ENCODE measurements around the gene REXO1. TPM values are rescaled to one million over a fixed set of nuclear protein-coding genes. Genes with fewer than 3 reads are reported as not detected.

The REXO1 gene
- total and polyA plus RNA-seq, 2 donors (not counting 1 experiment from before 2014, with no cell fraction given), result 72.6 to 898 TPM

DNA sequence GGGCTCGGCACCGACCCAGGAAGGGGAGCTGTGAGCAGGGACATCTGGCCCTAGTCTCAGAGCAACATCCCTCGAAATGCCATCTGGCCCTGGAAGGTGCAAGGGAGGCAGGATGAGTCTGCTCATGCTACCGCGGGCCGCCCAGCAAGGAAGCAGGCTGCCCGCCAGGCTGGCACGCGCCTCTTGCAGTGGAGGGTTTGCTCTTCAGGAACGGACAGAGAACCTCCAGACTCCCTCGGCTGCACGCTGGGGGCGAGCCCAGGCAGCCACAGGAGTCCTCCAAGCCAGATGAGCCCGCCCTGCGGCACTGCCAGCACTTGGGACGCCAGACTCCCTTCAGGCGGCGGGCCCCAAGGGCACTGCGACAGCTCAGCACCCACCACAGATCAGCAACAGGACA is 26.1 kb downstream of the REXO1 start:
- peaks cover 0 to 76% of the 10 kb centered on the region in 2 experiments for H3K36me3 ChIP-seq (replicated peaks in 1 of 2; ENCODE audit: control extremely low read depth in 1 of 2, control insufficient read depth in 1 of 2, extremely low read depth in 1 of 2, insufficient read depth in 2 of 2, low read length in 1 of 2)
- H3K27ac ChIP-seq (ENCODE audit: low read length in 2 of 2), result no peak overlapping the region
- H4K20me1 ChIP-seq (ENCODE audit: control insufficient read depth, insufficient read depth, low read length, poor library complexity, severe bottlenecking), result peaks cover 80% of the 10 kb centered on the region
- no peak overlapping the region for H3K4me2 ChIP-seq (replicated peaks; ENCODE audit: low read depth, low read length, poor library complexity, severe bottlenecking)
- peaks cover 4% of the 10 kb centered on the region for H3K4me1 Mint-ChIP-seq
- ATAC-seq (ENCODE audit: low read depth) (no peak), DNase-seq (no peak)
- H3K4me3 Mint-ChIP-seq, result no peak overlapping the region
- H3K9me3 ChIP-seq (ENCODE audit: control extremely low read depth in 1 of 3, control insufficient read depth in 2 of 3, insufficient read depth in 1 of 3, low read length in 2 of 3), result no peaks in the 10 kb centered on the region
- H3K27me3 Mint-ChIP-seq, result no peaks in the 10 kb centered on the region
- CTCF ChIA-PET, result no interaction called here
- no peaks in the 10 kb centered on the region for H3K9me3 Mint-ChIP-seq (ENCODE audit: insufficient read depth)
- peaks cover 42% of the 10 kb centered on the region for H3K79me2 ChIP-seq (ENCODE audit: control insufficient read depth, insufficient read depth, low read length)
- peaks cover 0 to 10% of the 10 kb centered on the region in 2 donors for H3K4me1 ChIP-seq (ENCODE audit: control insufficient read depth in 2 of 2, insufficient read depth in 2 of 2, low read length in 2 of 2)
- no peaks in the 10 kb centered on the region for H3K27me3 ChIP-seq (replicated peaks in 1 of 4; ENCODE audit: control extremely low read depth in 1 of 4, control insufficient read depth in 3 of 4, insufficient read depth in 4 of 4, low read length in 3 of 4)
- intact Hi-C loops (cut with micrococcal nuclease), result no loop called here
- H3K9ac ChIP-seq (ENCODE audit: low read length), result no peak overlapping the region
- no peak overlapping the region for H2AFZ ChIP-seq (ENCODE audit: insufficient read depth, low read depth, low read length, poor library complexity, severe bottlenecking)
- H3K27ac Mint-ChIP-seq, result no peak overlapping the region
- WGBS (ENCODE audit: insufficient coverage), result 97% methylated on average over 19 of the region's 19 CpGs
- POLR2A ChIA-PET, result no interaction called here
- no peak for TF ChIP-seq CTCF (IDR thresholded peaks at IDR 0.05)
- TF ChIP-seq EZH2 (IDR thresholded peaks at IDR 0.05; ENCODE audit: borderline replicate concordance, insufficient read depth, low read depth, low read length, poor library complexity, severe bottlenecking), result no peak
- H3K4me3 ChIP-seq (ENCODE audit: control extremely low read depth in 1 of 5, extremely low read depth in 1 of 5, insufficient read depth in 1 of 5, low read depth in 2 of 5, low read length in 4 of 5), result no peak overlapping the region

GRCh38 chr19:1819341-1820255 is 28.7 kb downstream of the REXO1 start:
- H2AFZ ChIP-seq (ENCODE audit: insufficient read depth, low read depth, low read length, poor library complexity, severe bottlenecking), result no peak overlapping the region
- H3K4me1 Mint-ChIP-seq, result no peaks in the 10 kb centered on the region
- peaks cover 64% of the 10 kb centered on the region for H4K20me1 ChIP-seq (ENCODE audit: control insufficient read depth, insufficient read depth, low read length, poor library complexity, severe bottlenecking)
- no peak overlapping the region for H3K9ac ChIP-seq (ENCODE audit: low read length)
- CTCF ChIA-PET, result interaction anchor here (0.7 to 1.0 kb wide), 2 partner anchors 139 to 369 kb away, joined by 3 to 5 read pairs; no protein-coding TSS in a partner anchor
- no peak overlapping the region for H3K4me2 ChIP-seq (replicated peaks; ENCODE audit: low read depth, low read length, poor library complexity, severe bottlenecking)
- H3K27me3 Mint-ChIP-seq, result no peaks in the 10 kb centered on the region
- no peak for TF ChIP-seq CTCF (IDR thresholded peaks at IDR 0.05)
- no peak for TF ChIP-seq EZH2 (IDR thresholded peaks at IDR 0.05; ENCODE audit: borderline replicate concordance, insufficient read depth, low read depth, low read length, poor library complexity, severe bottlenecking)
- intact Hi-C loops (cut with micrococcal nuclease), result no loop called here
- H3K4me1 ChIP-seq (ENCODE audit: control insufficient read depth in 2 of 2, insufficient read depth in 2 of 2, low read length in 2 of 2), result no peaks in the 10 kb centered on the region
- no peak for DNase-seq
- peaks cover 0 to 80% of the 10 kb centered on the region in 2 experiments for H3K36me3 ChIP-seq (replicated peaks in 1 of 2; ENCODE audit: control extremely low read depth in 1 of 2, control insufficient read depth in 1 of 2, extremely low read depth in 1 of 2, insufficient read depth in 2 of 2, low read length in 1 of 2)
- H3K4me3 Mint-ChIP-seq, result no peak overlapping the region
- POLR2A ChIA-PET, result interaction anchor here (0.6 kb wide), 2 partner anchors 920 to 962 kb away, joined by 3 to 12 read pairs; no protein-coding TSS in a partner anchor
- peaks cover 28% of the 10 kb centered on the region for H3K79me2 ChIP-seq (ENCODE audit: control insufficient read depth, insufficient read depth, low read length)
- H3K27ac ChIP-seq (ENCODE audit: low read length in 2 of 2), result no peak overlapping the region
- no peak overlapping the region for H3K4me3 ChIP-seq (ENCODE audit: control extremely low read depth in 1 of 5, extremely low read depth in 1 of 5, insufficient read depth in 1 of 5, low read depth in 2 of 5, low read length in 4 of 5)
- WGBS (ENCODE audit: insufficient coverage), result 97% methylated on average over 43 of the region's 43 CpGs
- ATAC-seq (ENCODE audit: low read depth), result no peak
- H3K9me3 Mint-ChIP-seq (ENCODE audit: insufficient read depth), result no peaks in the 10 kb centered on the region
- H3K27me3 ChIP-seq (replicated peaks in 1 of 4; ENCODE audit: control extremely low read depth in 1 of 4, control insufficient read depth in 3 of 4, insufficient read depth in 4 of 4, low read length in 3 of 4), result no peaks in the 10 kb centered on the region
- no peak overlapping the region for H3K27ac Mint-ChIP-seq
- no peaks in the 10 kb centered on the region for H3K9me3 ChIP-seq (ENCODE audit: control extremely low read depth in 1 of 3, control insufficient read depth in 2 of 3, insufficient read depth in 1 of 3, low read length in 2 of 3)
